Activated CD4-positive, alpha-beta T cell treated with anti-CD3 and anti-CD28 coated beads, Interleukin-2, amount 10 ng/mL, durations not matched to agents 7 days and 5 days (primary cell): ENCODE results near the gene HELZ. TPM values are rescaled to one million over a fixed set of nuclear protein-coding genes. Genes with fewer than 3 reads are reported as not detected.

ENCODE experiments used
- CTCF ChIA-PET: fragments of 350-600 bp; sonication (Branson Sonifier 250); formaldehyde crosslinking; loops from one replicate; lab custom pipeline; 2021; ENCODE audit warnings: antibody characterized with exemption; lab: Charles Lee
- POLR2A ChIA-PET: fragments of 350-600 bp; sonication (Branson Sonifier 250); formaldehyde crosslinking; loops from one replicate; lab custom pipeline; 2021; ENCODE audit warnings: antibody characterized with exemption; lab: Charles Lee
- DNase-seq: peaks from one replicate; pipeline ENCODE4 v3.0.0-alpha.2; 2020
- H3K27ac Mint-ChIP-seq: one replicate; pipeline ENCODE4 v1.8.0; 2021; ENCODE audit warnings: mild to moderate bottlenecking, moderate library complexity, mixed read lengths
- H3K27me3 Mint-ChIP-seq: one replicate; pipeline ENCODE4 v1.8.0; 2021; ENCODE audit warnings: mixed read lengths
- H3K36me3 Mint-ChIP-seq: one replicate; pipeline ENCODE4 v1.8.0; 2021; ENCODE audit warnings: low read depth, mixed read lengths
- H3K4me1 Mint-ChIP-seq: one replicate; pipeline ENCODE4 v1.8.0; 2021; ENCODE audit warnings: mixed read lengths
- H3K4me3 Mint-ChIP-seq: one replicate; pipeline ENCODE4 v1.8.0; 2021; ENCODE audit warnings: mild to moderate bottlenecking, moderate library complexity, mixed read lengths
- H3K9me3 Mint-ChIP-seq: one replicate; pipeline ENCODE4 v1.8.0; 2021; ENCODE audit warnings: mixed read lengths
- total RNA-seq, 2 experiments: library from RNA; stranded (reverse); gene quantifications; one replicate each; pipeline ENCODE4 v1.2.3, GENCODE V29; 2021

HELZ gene
- total RNA-seq, 2 experiments from 2014 or later = 76.8 to 77.3 TPM

DNA sequence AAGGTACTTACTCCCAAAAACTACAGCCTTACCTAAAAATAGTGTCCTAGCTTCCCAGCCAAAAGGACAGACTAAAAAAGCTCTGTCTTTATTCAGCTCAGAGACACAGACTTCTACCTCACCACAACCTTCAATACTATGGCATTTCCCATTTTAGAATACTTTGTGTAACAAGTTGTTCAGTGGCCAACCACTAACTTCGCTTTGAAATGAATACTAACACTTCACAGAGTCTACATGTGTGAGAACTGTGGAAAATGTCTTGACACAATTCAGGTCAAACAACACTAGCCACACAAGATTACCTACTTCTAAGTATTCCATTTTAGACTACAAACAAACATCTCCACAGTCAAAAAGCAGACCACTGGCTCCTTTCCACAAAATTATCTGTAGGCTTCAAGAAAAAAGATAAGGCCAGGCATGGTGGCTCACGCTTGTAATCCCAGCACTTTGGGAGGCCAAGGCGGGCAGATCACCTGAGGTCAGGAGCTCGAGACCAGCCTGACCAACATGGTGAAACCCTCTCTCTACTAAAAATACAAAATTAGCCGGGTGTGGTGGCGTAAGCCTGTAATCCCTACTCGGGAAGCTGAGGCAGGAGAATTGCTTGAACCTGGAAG lies 3.2 kb downstream of the HELZ start:
- Mint-ChIP-seq H3K27me3 (no peaks in the 10 kb centered on the region), H3K4me3 (peak overlapping the region; percentile 15), H3K4me1 (peaks cover 45% of the 10 kb centered on the region), H3K36me3 (peaks cover 46% of the 10 kb centered on the region), H3K9me3 (no peaks in the 10 kb centered on the region), H3K27ac (no peak overlapping the region)
- DNase-seq = no peak
- POLR2A ChIA-PET = no interaction called here
- CTCF ChIA-PET = no interaction called here

DNA sequence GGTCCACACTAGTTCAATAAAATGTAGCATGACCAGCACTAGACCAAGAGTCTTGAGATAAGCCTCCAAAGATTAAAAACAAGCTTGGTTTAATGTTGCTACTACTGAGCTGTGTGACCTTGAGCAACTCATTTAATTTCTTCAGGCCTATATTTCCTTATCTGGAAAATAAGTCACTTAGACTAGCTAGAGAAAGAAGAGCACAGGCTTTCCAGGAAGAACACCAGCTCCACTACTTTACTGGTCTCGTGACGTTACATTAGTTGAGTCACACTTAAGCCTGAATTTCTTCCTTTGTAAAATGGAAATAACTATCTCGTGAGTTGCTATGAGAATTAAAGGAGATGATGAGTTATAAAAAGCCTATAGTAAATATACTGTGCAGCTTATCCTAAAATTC lies 5.4 kb downstream of the HELZ start:
- DNase-seq = no peak
- Mint-ChIP-seq H3K9me3 (no peaks in the 10 kb centered on the region), H3K4me1 (peaks cover 43% of the 10 kb centered on the region), H3K27ac (peak overlapping the region; percentile 76), H3K36me3 (peaks cover 63% of the 10 kb centered on the region), H3K27me3 (no peaks in the 10 kb centered on the region), H3K4me3 (no peak overlapping the region)
- POLR2A ChIA-PET = no interaction called here
- CTCF ChIA-PET = interaction anchor here (0.9 to 1.6 kb wide), 3 partner anchors 18 to 24 kb away, joined by 3 to 5 read pairs (median 3); no protein-coding TSS in a partner anchor

DNA sequence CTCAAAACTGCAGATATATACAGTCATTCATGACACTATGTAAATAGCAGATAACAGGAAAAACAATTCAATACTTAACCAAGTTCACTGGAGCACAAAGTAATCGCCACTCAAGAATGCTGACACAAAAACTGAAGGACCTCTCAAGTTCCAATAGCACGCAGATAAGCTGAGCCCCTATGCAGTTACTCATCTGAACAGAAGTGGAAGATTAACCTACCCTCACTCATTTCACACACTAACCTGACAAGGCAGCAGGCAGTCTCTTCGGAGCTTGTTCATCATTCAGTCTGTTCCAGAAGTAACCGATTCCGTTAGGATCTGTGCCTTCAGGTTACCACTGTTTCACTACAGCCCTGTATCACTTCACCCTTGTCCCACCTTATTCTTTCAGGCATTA lies 6.0 kb downstream of the HELZ start:
- Mint-ChIP-seq H3K9me3 (no peaks in the 10 kb centered on the region), H3K36me3 (peaks cover 63% of the 10 kb centered on the region), H3K27ac (no peak overlapping the region), H3K27me3 (no peaks in the 10 kb centered on the region), H3K4me1 (peaks cover 43% of the 10 kb centered on the region), H3K4me3 (no peak overlapping the region)
- ChIA-PET POLR2A (no interaction called here), CTCF (interaction anchor here (1.0 to 1.6 kb wide), 2 partner anchors 17 to 21 kb away, joined by 3 to 5 read pairs; no protein-coding TSS in a partner anchor)
- DNase-seq = no peak

DNA sequence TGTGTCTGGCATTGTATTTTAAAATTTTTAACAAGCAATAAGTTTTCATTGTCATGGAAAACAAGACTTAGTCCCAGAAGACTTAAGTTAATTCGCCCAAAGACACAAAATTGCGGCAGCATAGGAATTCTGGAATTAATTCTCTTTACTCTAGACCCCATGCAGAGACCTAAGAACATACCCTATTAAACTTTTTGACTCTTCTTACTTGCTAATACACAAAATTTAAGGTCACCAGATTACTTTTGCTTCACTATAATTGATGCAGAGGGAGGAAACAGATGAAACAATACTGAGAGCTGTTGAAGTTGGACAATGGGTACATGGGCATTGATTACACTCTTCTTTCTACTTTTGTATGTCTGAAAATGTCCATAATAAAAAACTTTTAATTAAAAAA lies 12.6 kb downstream of the HELZ start:
- peaks cover 50% of the 10 kb centered on the region for H3K36me3 Mint-ChIP-seq

DNA sequence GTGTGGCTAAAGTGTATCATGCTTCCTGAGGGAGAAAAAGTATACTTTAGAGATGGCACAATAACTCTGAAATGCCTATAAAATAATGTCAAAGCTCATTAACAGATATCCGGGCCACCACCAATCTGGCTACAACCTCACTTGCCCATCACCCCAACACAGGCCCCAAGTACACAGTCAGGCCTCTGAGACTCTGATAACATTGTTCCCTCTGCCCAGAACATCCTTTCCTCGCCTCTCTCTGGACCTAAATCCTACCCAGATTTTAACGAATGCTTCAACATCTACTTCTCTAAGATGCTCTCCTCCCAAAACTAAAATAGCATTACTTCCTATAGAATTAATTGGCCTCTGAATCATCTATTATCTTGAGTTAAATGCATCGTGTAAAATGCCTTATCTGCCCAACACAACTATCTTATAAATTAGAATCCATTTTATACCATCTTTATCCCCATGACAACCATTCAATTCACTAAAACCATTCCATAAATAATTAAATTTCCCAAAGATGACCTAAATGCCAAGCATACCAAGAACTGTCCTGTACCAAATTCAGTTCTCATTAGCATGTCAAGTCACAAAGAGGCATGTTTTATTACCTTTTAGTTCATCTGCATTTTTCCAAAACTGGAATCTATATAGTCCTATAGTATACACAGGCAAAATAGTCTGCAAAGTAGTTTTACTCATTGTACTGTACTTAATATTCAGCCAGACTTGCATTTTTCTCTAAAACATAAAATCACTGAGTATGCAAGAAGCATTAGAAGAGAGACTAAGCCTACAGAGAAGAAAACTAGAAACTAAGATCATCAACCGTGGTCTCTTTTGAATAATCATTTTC lies 15.7 kb downstream of the HELZ start:
- Mint-ChIP-seq H3K9me3 (peaks cover 3% of the 10 kb centered on the region), H3K36me3 (peaks cover 47% of the 10 kb centered on the region), H3K4me3 (no peak overlapping the region), H3K27me3 (no peaks in the 10 kb centered on the region), H3K4me1 (peaks cover 18% of the 10 kb centered on the region), H3K27ac (no peak overlapping the region)
- ChIA-PET CTCF (no interaction called here), POLR2A (no interaction called here)
- DNase-seq = no peak

More for the DNA sequence above, 12.6 kb downstream of the HELZ start:
- DNase-seq = no peak
- Mint-ChIP-seq H3K4me3 (no peak overlapping the region), H3K27ac (no peak overlapping the region), H3K9me3 (no peaks in the 10 kb centered on the region), H3K27me3 (no peaks in the 10 kb centered on the region), H3K4me1 (peaks cover 11% of the 10 kb centered on the region)
- ChIA-PET CTCF (interaction anchor here (0.9 kb wide), 1 partner anchor 10 kb away, joined by 3 read pairs; no protein-coding TSS in a partner anchor), POLR2A (no interaction called here)

DNA sequence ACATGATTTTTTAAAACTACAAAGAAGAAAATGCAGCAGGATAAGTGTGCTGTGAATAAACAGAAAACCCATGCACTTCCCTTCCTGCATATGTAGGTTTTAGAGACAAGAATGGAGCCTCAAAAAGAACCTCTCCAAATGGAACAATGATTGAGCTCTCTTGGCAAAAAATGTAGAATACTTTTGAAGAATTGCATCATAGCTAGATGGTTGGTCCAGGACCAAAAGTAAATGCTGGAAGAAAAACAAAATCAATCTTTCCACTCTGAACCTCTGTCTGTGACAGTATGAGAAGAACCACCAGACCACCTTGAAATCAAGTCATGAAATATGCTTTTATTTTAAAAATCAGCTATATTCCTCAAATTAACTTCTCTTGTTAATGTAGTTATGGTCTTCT lies 17.5 kb downstream of the HELZ start:
- Mint-ChIP-seq H3K4me3 (no peak overlapping the region), H3K27me3 (no peaks in the 10 kb centered on the region), H3K4me1 (peaks cover 22% of the 10 kb centered on the region), H3K36me3 (peaks cover 46% of the 10 kb centered on the region), H3K9me3 (peaks cover 3% of the 10 kb centered on the region), H3K27ac (no peak overlapping the region)
- no peak for DNase-seq
- ChIA-PET POLR2A (no interaction called here), CTCF (no interaction called here)

DNA sequence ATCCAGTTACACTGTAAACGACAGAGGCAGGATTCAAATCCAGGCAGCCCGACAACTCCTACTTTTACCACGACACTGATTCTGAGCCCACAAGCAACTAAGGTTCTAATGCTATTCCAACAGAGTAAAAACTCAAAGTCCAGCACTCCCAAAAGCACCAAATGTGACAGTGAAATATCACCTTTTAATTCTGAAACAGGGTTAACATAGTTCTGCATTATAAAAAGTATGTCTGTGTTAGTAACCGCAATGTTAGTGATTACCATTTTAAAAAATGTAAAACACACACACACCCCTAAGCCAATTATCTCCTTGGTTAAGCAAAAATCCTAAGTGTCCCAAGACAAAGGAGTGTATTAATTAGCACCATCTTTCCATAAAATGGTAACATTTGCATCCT lies 19.7 kb downstream of the HELZ start:
- ChIA-PET CTCF (no interaction called here), POLR2A (no interaction called here)
- Mint-ChIP-seq H3K4me1 (peaks cover 24% of the 10 kb centered on the region), H3K36me3 (peaks cover 42% of the 10 kb centered on the region), H3K9me3 (peaks cover 3% of the 10 kb centered on the region), H3K27me3 (no peaks in the 10 kb centered on the region), H3K27ac (no peak overlapping the region), H3K4me3 (no peak overlapping the region)
- no peak for DNase-seq

DNA sequence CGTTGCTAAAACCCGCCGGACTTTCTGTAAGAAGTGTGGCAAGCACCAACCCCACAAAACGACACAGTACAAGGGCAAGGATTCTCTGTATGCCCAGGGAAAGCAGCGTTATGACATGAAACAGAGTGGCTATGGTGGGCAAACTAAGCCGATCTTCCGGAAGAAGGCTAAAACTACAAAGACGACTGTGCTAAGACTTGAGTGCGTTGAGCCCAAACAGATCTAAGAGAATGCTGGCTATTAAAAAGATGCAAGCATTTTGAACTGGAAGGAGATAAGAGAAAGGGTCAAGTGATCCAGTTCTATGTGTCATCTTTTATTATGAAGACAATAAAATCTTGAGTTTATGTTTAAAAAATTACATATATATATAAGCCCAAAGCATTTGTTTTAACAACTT lies 20.3 kb downstream of the HELZ start:
- Mint-ChIP-seq H3K27ac (no peak overlapping the region), H3K36me3 (peaks cover 42% of the 10 kb centered on the region), H3K4me3 (no peak overlapping the region), H3K4me1 (peaks cover 24% of the 10 kb centered on the region), H3K9me3 (peaks cover 3% of the 10 kb centered on the region), H3K27me3 (no peaks in the 10 kb centered on the region)
- POLR2A ChIA-PET = no interaction called here
- DNase-seq = no peak
- CTCF ChIA-PET = interaction anchor here (1.0 to 1.8 kb wide), 2 partner anchors 10 to 15 kb away, joined by 3 to 5 read pairs; no protein-coding TSS in a partner anchor

DNA sequence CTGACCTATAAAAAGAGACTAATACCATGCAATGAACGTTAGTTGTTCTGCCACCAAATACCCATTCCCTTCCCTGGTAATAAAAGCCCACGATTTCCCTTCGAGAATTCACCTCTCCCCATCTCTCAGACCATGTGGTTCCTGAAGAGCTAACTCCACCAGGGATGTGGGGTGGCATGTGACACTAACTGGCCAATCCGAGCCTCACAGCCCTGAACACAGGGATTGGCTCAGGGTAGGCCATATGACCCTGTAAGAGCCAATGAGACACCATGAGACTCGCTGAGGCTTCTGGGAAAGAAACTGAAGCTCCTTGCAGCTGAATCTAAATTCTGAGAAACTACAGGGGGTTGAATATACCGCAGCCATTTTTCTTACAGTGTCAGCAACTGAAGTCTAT lies 21.1 kb downstream of the HELZ start:
- Mint-ChIP-seq H3K9me3 (peaks cover 3% of the 10 kb centered on the region), H3K27me3 (no peaks in the 10 kb centered on the region), H3K4me1 (peaks cover 24% of the 10 kb centered on the region), H3K36me3 (peaks cover 39% of the 10 kb centered on the region), H3K27ac (no peak overlapping the region), H3K4me3 (no peak overlapping the region)
- POLR2A ChIA-PET = no interaction called here
- DNase-seq = peak; percentile 14
- CTCF ChIA-PET = interaction anchor here (0.5 to 1.8 kb wide), 4 partner anchors 9 to 156 kb away, joined by 3 to 5 read pairs (median 4); no protein-coding TSS in a partner anchor

DNA sequence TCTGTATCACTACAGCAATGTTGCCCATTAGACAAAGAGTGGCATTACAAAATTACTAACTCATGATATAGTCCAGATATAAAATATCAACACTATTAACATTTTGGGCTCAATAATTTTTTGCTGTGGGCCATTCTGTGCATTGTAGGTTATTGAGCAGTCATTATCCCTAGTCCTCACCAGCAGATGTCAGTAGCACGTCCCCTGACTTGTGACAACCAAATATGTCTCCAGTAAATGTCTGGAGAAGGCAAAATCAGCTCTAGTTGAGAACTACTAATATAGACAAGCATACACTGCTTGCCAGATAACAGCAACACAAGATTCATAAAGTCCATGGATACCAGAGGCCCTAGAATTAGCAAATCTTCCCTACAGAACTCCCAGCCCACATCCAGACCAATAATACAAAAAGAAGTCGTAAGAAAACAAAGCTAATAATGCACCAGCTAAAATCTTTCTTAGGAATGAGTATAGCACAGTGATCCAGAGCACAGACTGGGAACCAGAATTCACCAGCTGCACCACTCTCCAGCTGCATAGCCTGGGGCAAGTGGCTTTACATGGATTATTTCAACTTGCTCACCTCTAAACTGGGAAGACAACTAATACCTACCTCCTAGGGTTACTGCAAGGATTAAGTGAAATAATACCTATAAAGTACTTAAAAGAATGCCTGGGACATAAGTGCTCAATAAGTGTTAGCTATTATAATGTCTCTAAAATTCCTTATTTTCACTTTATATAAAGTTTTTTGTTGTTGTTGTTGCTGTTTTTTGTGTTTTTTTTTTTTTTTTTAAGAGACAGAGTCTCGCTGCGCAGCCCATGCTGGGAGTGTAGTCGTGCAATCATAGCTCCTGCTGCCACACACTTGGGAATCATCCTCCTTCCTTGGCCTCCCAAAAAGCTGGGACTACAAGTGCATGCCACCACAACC lies 23.7 kb downstream of the HELZ start:
- H3K27ac Mint-ChIP-seq = no peak overlapping the region
- peaks cover 17% of the 10 kb centered on the region for H3K4me1 Mint-ChIP-seq
- peaks cover 33% of the 10 kb centered on the region for H3K36me3 Mint-ChIP-seq
- peak; percentile 66 for DNase-seq
- ChIA-PET CTCF (interaction anchor here (0.5 to 1.6 kb wide), 10 partner anchors 11 to 253 kb away, joined by 3 to 8 read pairs (median 3); no protein-coding TSS in a partner anchor), POLR2A (no interaction called here)
- H3K4me3 Mint-ChIP-seq = no peak overlapping the region
- H3K27me3 Mint-ChIP-seq = no peaks in the 10 kb centered on the region
- peaks cover 3% of the 10 kb centered on the region for H3K9me3 Mint-ChIP-seq

DNA sequence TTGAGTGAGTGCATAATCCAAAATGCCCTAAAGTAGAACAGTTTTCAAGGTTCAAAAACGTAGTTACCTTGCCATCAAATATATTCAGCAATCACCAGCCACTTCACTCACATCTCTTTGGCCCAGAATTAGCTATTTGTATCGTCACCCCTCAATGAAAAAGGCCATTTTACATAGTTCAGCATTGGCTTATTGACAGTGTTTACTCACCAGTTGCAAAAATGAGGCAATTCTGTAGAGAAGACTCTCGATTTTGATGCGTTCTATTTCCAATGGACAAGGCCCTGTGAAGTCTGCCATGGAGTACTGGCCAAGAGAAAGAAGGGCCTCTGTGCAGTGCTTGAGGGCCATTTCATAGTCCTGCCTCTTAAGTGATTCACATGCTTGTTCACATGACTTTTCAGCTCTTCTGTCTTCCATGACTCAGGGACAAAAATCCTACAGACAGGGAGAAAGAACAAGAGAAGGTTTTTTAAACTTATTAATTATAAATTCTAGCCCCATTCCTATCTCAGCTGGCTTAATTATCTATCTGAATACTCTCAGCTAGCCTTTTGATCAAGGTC lies 26.5 kb downstream of the HELZ start:
- Mint-ChIP-seq H3K4me1 (peaks cover 2% of the 10 kb centered on the region), H3K4me3 (no peak overlapping the region), H3K36me3 (peaks cover 24% of the 10 kb centered on the region), H3K27me3 (no peaks in the 10 kb centered on the region), H3K9me3 (no peaks in the 10 kb centered on the region), H3K27ac (no peak overlapping the region)
- DNase-seq = no peak
- CTCF ChIA-PET = interaction anchor here (1.3 kb wide), 1 partner anchor 21 kb away, joined by 3 read pairs; no protein-coding TSS in a partner anchor
- POLR2A ChIA-PET = no interaction called here

DNA sequence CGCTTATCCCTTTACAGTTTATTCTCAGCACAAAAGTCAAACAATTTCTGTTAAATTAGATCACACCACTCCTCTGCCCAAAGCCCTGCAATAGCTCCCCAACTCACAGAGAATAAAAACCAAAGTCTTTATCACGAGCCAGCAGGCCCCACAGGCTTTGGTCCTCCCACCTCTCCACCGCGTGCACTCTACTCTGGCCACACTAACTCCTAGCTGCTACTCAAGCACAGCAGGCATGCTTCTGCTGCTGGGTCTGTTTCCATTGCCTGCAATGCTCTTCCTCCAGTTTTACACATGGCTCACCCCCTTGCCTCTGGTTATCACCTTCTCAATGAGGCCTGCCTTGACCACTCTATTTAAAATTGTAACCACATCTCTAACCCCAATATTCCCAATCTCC lies 27.6 kb downstream of the HELZ start:
- CTCF ChIA-PET = interaction anchor here (1.8 kb wide), 1 partner anchor 16 kb away, joined by 6 read pairs; no protein-coding TSS in a partner anchor

More for the DNA sequence above, 27.6 kb downstream of the HELZ start:
- POLR2A ChIA-PET = no interaction called here
- DNase-seq = no peak
- no peak overlapping the region for H3K4me3 Mint-ChIP-seq
- no peaks in the 10 kb centered on the region for H3K9me3 Mint-ChIP-seq
- H3K27ac Mint-ChIP-seq = no peak overlapping the region
- H3K36me3 Mint-ChIP-seq = peaks cover 30% of the 10 kb centered on the region
- no peaks in the 10 kb centered on the region for H3K27me3 Mint-ChIP-seq
- H3K4me1 Mint-ChIP-seq = peaks cover 3% of the 10 kb centered on the region
